Measurements from ENCODE around the gene FKBP15. TPM values are rescaled to one million over a fixed set of nuclear protein-coding genes. Genes with fewer than 3 reads are reported as not detected.

Gene FKBP15
- total and polyA plus RNA-seq, 2 of the 4 experiments (the other 2 are of a cell fraction): 20.4 to 25.5 TPM

DNA sequence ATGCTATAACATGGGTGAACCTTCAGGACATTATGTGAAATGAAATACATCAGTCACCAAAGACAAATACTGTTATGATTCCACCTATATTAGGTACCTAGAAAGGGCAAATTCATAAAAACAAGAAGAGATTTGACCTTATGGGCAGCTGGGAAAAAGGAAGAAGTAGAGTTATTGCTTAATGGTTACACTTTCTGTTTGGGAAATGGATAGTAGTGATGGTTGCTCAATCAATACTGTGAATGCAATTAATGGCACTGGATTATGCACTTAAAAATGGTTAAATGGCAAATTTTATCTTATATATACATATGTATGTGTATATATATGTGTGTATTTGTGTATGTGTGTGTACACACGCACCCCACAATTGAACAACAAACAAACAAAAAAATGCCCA is 15.2 kb downstream of the FKBP15 start:
- BruUV-seq (replicated peaks): no TSS peak
- H3K18ac ChIP-seq (ENCODE audit: low read depth, low read length): no peak overlapping the region
- no peaks in the 10 kb centered on the region for H3K4me1 ChIP-seq (ENCODE audit: control insufficient read depth, insufficient read depth, low read length)
- H4K20me1 ChIP-seq (ENCODE audit: insufficient read depth, low read length): no peaks in the 10 kb centered on the region
- H3K9me3 ChIP-seq (ENCODE audit: control insufficient read depth, insufficient read depth, low read length): no peaks in the 10 kb centered on the region
- H4K5ac ChIP-seq (ENCODE audit: low read depth, low read length): no peak overlapping the region
- no peak overlapping the region for H3K4ac ChIP-seq (ENCODE audit: low read depth, low read length)
- no peak overlapping the region for H2BK5ac ChIP-seq (ENCODE audit: low read depth, low read length, poor library complexity, severe bottlenecking)
- H3K27ac ChIP-seq (ENCODE audit: insufficient read depth, low read length): no peak overlapping the region
- no CpG with 5 or more reads among the region's 1 CpG for WGBS, 2 experiments (ENCODE audit: extremely low coverage in 2 of 2, insufficient read length in 1 of 2)
- H3K4me3 ChIP-seq (ENCODE audit: insufficient read depth, low read depth, low read length): no peak overlapping the region
- H2AFZ ChIP-seq (replicated peaks; ENCODE audit: low read length, poor library complexity): no peak overlapping the region
- DNase-seq (no peak), ATAC-seq (ENCODE audit: low read depth) (no peak)
- no peak overlapping the region for H3K9ac ChIP-seq (ENCODE audit: low read depth, low read length)
- no peak overlapping the region for H4K8ac ChIP-seq (ENCODE audit: low read depth in 2 of 2, low read length in 2 of 2)
- ChIA-PET POLR2A (ENCODE audit: unreplicated experiment) (no interaction called here), CTCF (interaction anchor here (1.2 kb wide), 1 partner anchor 11 kb away, joined by 5 read pairs; no protein-coding TSS in a partner anchor)
- H2BK15ac ChIP-seq (ENCODE audit: low read depth, low read length): no peak overlapping the region
- no peak overlapping the region for H2BK120ac ChIP-seq (ENCODE audit: low read depth, low read length)
- H3K9me1 ChIP-seq (ENCODE audit: insufficient read depth, low read length): peaks cover 3% of the 10 kb centered on the region; the same call in 1 of the 2 replicates
- peaks cover 31% of the 10 kb centered on the region for H3K36me3 ChIP-seq (ENCODE audit: control insufficient read depth, insufficient read depth, low read length)
- TF ChIP-seq CTCF (conservative IDR thresholded peaks at IDR 0.05; ENCODE audit: low read depth, low read length): no peak
- no peak overlapping the region for H2AK5ac ChIP-seq (ENCODE audit: low read depth, low read length)
- peaks cover 0 to 9% of the 10 kb centered on the region in 2 experiments; a peak in 2 of 4 replicates for H3K79me1 ChIP-seq (ENCODE audit: low read depth in 1 of 2, low read length in 2 of 2)
- H2AK9ac ChIP-seq (replicated peaks; ENCODE audit: low read depth, low read length, poor library complexity): no peak overlapping the region
- no peak overlapping the region for H3K56ac ChIP-seq (ENCODE audit: extremely low read depth, insufficient read depth, low read length)
- H3K14ac ChIP-seq (replicated peaks; ENCODE audit: low read depth, low read length): no peak overlapping the region
- H3K27me3 ChIP-seq (ENCODE audit: control insufficient read depth, insufficient read depth, low read length): no peaks in the 10 kb centered on the region
- intact Hi-C loops (cut with micrococcal nuclease) (no loop called here), in situ Hi-C loops (cut with MboI; ENCODE audit: low sequenced_read_pairs) (no loop called here), dilution Hi-C loops (cut with HindIII; ENCODE audit: low sequenced_read_pairs, unreplicated experiment) (no loop called here)
- H2BK20ac ChIP-seq (ENCODE audit: low read depth, low read length): no peak overlapping the region
- H4K91ac ChIP-seq (ENCODE audit: insufficient read depth, low read depth, low read length): no peak overlapping the region
- no peak overlapping the region for H3K4me2 ChIP-seq (ENCODE audit: low read depth, low read length)
- H3K23ac ChIP-seq (ENCODE audit: low read depth, low read length): no peak overlapping the region

Data from IMR-90 (cell line).